Measurements from ENCODE around the gene ERMAP. TPM values are rescaled to one million over a fixed set of nuclear protein-coding genes. Genes with fewer than 3 reads are reported as not detected.
A peak's percentile ranks its signal among the peaks of the same experiment; 100 is the strongest.

ERMAP gene
- total RNA-seq, 6 experiments from 2014 or later, result 8.9 to 12.3 (median 10.4) TPM

GRCh38 chr1:42783092-42783491 is 33.8 kb upstream of the ERMAP start:
- Mint-ChIP-seq H3K27me3 (ENCODE audit: insufficient read depth) (peaks cover 4% of the 10 kb centered on the region), H3K4me3 (no peak overlapping the region), H3K27ac (no peak overlapping the region), H3K36me3 (ENCODE audit: low read depth) (no peaks in the 10 kb centered on the region; the same call in 1 of the 2 replicates), H3K9me3 (no peaks in the 10 kb centered on the region), H3K4me1 (ENCODE audit: low read depth) (no peaks in the 10 kb centered on the region)
- no peak for TF ChIP-seq CTCF (IDR thresholded peaks at IDR 0.05)
- DNase-seq, result no peak

GRCh38 chr1:42784547-42784945 is 32.4 kb upstream of the ERMAP start:
- Mint-ChIP-seq H3K27ac (no peak overlapping the region), H3K4me1 (ENCODE audit: low read depth) (no peaks in the 10 kb centered on the region), H3K9me3 (no peaks in the 10 kb centered on the region), H3K4me3 (no peak overlapping the region), H3K27me3 (ENCODE audit: insufficient read depth) (peaks cover 4% of the 10 kb centered on the region), H3K36me3 (ENCODE audit: low read depth) (no peaks in the 10 kb centered on the region; the same call in 1 of the 2 replicates)
- no peak for TF ChIP-seq CTCF (IDR thresholded peaks at IDR 0.05)
- no peak for DNase-seq

GRCh38 chr1:42784946-42785693 is 31.8 kb upstream of the ERMAP start, which contains the start of gene TMEM269:
Gene TMEM269, plus strand, starts transcription at chr1:42784991. Its CDS starts 4,903 bp downstream, at chr1:42789894.
- Mint-ChIP-seq H3K4me1 (ENCODE audit: low read depth) (no peaks in the 10 kb centered on the region), H3K27ac (no peak within 1 kb of the TSS), H3K27me3 (ENCODE audit: insufficient read depth) (peaks cover 8% of the 10 kb centered on the region), H3K4me3 (peak within 1 kb of the TSS; percentile 46), H3K9me3 (no peaks in the 10 kb centered on the region), H3K36me3 (ENCODE audit: low read depth) (no peaks in the 10 kb centered on the region; the same call in 1 of the 2 replicates)
- no peak for DNase-seq
- no peak for TF ChIP-seq CTCF (IDR thresholded peaks at IDR 0.05)

GRCh38 chr1:42786097-42786496 is 30.8 kb upstream of the ERMAP start:
- H3K9me3 Mint-ChIP-seq, result no peaks in the 10 kb centered on the region
- H3K27ac Mint-ChIP-seq, result no peak overlapping the region
- H3K4me1 Mint-ChIP-seq (ENCODE audit: low read depth), result no peaks in the 10 kb centered on the region
- H3K36me3 Mint-ChIP-seq (ENCODE audit: low read depth), result no peaks in the 10 kb centered on the region; the same call in 1 of the 2 replicates
- no peak overlapping the region; the same call in 1 of the 2 replicates for H3K4me3 Mint-ChIP-seq
- no peak for DNase-seq
- peaks cover 8% of the 10 kb centered on the region for H3K27me3 Mint-ChIP-seq (ENCODE audit: insufficient read depth)
- no peak for TF ChIP-seq CTCF (IDR thresholded peaks at IDR 0.05)

- Mint-ChIP-seq H3K9me3 (no peaks in the 10 kb centered on the region), H3K36me3 (ENCODE audit: low read depth) (no peaks in the 10 kb centered on the region), H3K27me3 (ENCODE audit: insufficient read depth) (peaks cover 8% of the 10 kb centered on the region), H3K27ac (no peak overlapping the region), H3K4me1 (ENCODE audit: low read depth) (no peaks in the 10 kb centered on the region), H3K4me3 (no peak overlapping the region)
- DNase-seq, result no peak
- TF ChIP-seq CTCF (IDR thresholded peaks at IDR 0.05), result no peak
Measured at GRCh38 chr1:42788021-42788420, 28.9 kb upstream of the ERMAP start.

All from HFFc6 (cell line).